ENCODE data around the gene JMJD4. TPM values are rescaled to one million over a fixed set of nuclear protein-coding genes. Genes with fewer than 3 reads are reported as not detected.

Gene JMJD4
- total and polyA plus RNA-seq, 9 of the 15 experiments (the other 6 are each of a cell fraction or from before 2014, with no cell fraction given), result 1.4 to 42.6 (median 29.2) TPM

- TF ChIP-seq TOE1 (IDR thresholded peaks at IDR 0.05; ENCODE audit: borderline replicate concordance), result no peak
- TF ChIP-seq TOE1 (CRISPR knock-in tag; IDR thresholded peaks at IDR 0.05; ENCODE audit: borderline replicate concordance, low read depth), result no peak
- TF ChIP-seq ZNF507 (tag; conservative IDR thresholded peaks at IDR 0.05), result no peak
- TF ChIP-seq ZZZ3 (IDR thresholded peaks at IDR 0.05), result no peak
- no peak for TF ChIP-seq XRCC3 (IDR thresholded peaks at IDR 0.05)
- no peak for TF ChIP-seq MYNN (IDR thresholded peaks at IDR 0.05)
- no peak for TF ChIP-seq MYNN (CRISPR knock-in tag; IDR thresholded peaks at IDR 0.05)
- no peak for TF ChIP-seq CUX1 (CRISPR knock-in tag; IDR thresholded peaks at IDR 0.05)
- no peak for TF ChIP-seq MGA (IDR thresholded peaks at IDR 0.05)
- no peak for TF ChIP-seq ZNF512 (tag; IDR thresholded peaks at IDR 0.05)
- TF ChIP-seq ZNF12 (CRISPR knock-in tag; IDR thresholded peaks at IDR 0.05), result no peak
These were observed 22.7 kb upstream of the JMJD4 start (continued) for GRCh38 chr1:227757781-227758180.
